Gastroesophageal sphincter (tissue), 4 donors: Measurements from ENCODE around the gene TSHZ2. TPM values are rescaled to one million over a fixed set of nuclear protein-coding genes. Genes with fewer than 3 reads are reported as not detected.

Experiments used
- ATAC-seq: fragments of 150-250 bp; one replicate; pipeline ENCODE4 v1.9.1; 2016; ENCODE audit warnings: mild to moderate bottlenecking, moderate library complexity
- H3K27ac ChIP-seq, 4 donors: fragments of 200-600 bp; sonication (generic) in 3 of 4; 1 replicate in 3 of 4; 2 replicates in 1 of 4; pipeline ENCODE4 v1.5.1; 2016 to 2019
- H3K27me3 ChIP-seq: fragments of 200-600 bp; sonication (generic); one replicate; pipeline ENCODE4 v1.5.1; 2019
- H3K36me3 ChIP-seq, 2 donors: fragments of 200-600 bp; sonication (generic); one replicate each; pipeline ENCODE4 v1.5.1; 2019; ENCODE audit warnings: control low read depth in 1 of 2
- H3K4me1 ChIP-seq, 3 donors: fragments of 200-600 bp; sonication (generic); 1 replicate in 2 of 3; 2 replicates in 1 of 3; pipeline ENCODE4 v1.5.1; 2016 to 2019; ENCODE audit warnings: control low read depth in 2 of 3
- H3K4me3 ChIP-seq, 2 donors: fragments of 200-600 bp; sonication (generic); one replicate each; pipeline ENCODE4 v1.5.1; 2019; ENCODE audit warnings: mild to moderate bottlenecking in 1 of 2, moderate library complexity in 1 of 2
- H3K9me3 ChIP-seq, 3 donors: fragments of 200-600 bp; sonication (generic); one replicate each; pipeline ENCODE4 v1.5.1; 2017 to 2019; ENCODE audit warnings: control low read depth in 2 of 3
- EP300 ChIP-seq: sonication (generic); formaldehyde crosslinking; IDR thresholded peaks from one replicate; pipeline ENCODE4 v1.6.1; 2017; ENCODE audit warnings: antibody characterized with exemption, mild to moderate bottlenecking
- POLR2A ChIP-seq, 2 donors: fragments of 450-650 bp; IDR thresholded peaks; one replicate each; pipeline ENCODE4 v1.6.1; 2017; ENCODE audit warnings: antibody characterized with exemption in 2 of 2, mild to moderate bottlenecking in 2 of 2, moderate library complexity in 1 of 2
- POLR2AphosphoS5 ChIP-seq: sonication (generic); formaldehyde crosslinking; IDR thresholded peaks from one replicate; pipeline ENCODE4 v1.6.1; 2017; ENCODE audit warnings: antibody characterized with exemption
- WGBS, 2 donors: methylation state at CpG; one replicate each; pipeline ENCODE4 v1.1.5; 2018; ENCODE audit warnings: low coverage in 1 of 2; 5-methylcytosine and 5-hydroxymethylcytosine counted together
- total RNA-seq, 4 donors: library from RNA; depleted of rRNA; stranded (reverse); fragments of >200 nt; gene quantifications; one replicate each; pipeline ENCODE4 v1.1.0, GENCODE V29; 2016
- TF ChIP-seq, protein P1 (sequence below), 4 experiments: fragments of 200-600 bp in 2 of 4; fragments of 450-650 bp in 2 of 4; sonication (generic) in 1 of 4; IDR thresholded peaks; one replicate each; pipeline ENCODE4 v1.5.1; 2017 to 2019; ENCODE audit warnings: antibody characterized with exemption in 4 of 4, mild to moderate bottlenecking in 2 of 4, moderate library complexity in 2 of 4

Gene TSHZ2
- total RNA-seq, 4 donors from 2014 or later, result 9.9 to 21.3 (median 12.2) TPM

DNA sequence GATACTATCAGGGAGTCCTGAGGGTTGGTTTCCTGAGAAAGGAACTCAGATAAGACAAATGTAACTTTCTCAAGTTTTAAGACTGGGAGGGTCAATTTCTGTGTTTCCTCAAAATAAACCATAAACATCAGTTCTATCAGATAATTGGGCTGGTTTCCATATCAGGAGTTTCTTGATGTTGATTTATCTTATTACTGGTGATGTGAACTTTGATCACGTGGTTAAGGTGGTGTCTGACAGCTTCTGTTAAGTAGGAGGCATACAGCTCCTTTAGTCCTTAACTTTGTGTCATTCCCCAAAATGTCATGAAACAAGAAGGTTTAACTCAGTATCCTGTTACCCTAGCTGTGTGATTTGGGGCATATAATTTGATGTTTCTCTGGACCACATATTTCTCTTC is 476.3 kb downstream of the TSHZ2 start:
- no peak overlapping the region for H3K27ac ChIP-seq
- H3K9me3 ChIP-seq, result peaks cover 0 to 29% (median 0%) of the 10 kb centered on the region in 3 donors
- no peak for ATAC-seq
- no peaks in the 10 kb centered on the region for H3K27me3 ChIP-seq
- H3K4me3 ChIP-seq, result no peak overlapping the region
- no peaks in the 10 kb centered on the region for H3K4me1 ChIP-seq
- no peaks in the 10 kb centered on the region for H3K36me3 ChIP-seq
- no peak for TF ChIP-seq POLR2AphosphoS5
- TF ChIP-seq, protein P1, sequence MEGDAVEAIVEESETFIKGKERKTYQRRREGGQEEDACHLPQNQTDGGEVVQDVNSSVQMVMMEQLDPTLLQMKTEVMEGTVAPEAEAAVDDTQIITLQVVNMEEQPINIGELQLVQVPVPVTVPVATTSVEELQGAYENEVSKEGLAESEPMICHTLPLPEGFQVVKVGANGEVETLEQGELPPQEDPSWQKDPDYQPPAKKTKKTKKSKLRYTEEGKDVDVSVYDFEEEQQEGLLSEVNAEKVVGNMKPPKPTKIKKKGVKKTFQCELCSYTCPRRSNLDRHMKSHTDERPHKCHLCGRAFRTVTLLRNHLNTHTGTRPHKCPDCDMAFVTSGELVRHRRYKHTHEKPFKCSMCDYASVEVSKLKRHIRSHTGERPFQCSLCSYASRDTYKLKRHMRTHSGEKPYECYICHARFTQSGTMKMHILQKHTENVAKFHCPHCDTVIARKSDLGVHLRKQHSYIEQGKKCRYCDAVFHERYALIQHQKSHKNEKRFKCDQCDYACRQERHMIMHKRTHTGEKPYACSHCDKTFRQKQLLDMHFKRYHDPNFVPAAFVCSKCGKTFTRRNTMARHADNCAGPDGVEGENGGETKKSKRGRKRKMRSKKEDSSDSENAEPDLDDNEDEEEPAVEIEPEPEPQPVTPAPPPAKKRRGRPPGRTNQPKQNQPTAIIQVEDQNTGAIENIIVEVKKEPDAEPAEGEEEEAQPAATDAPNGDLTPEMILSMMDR (IDR thresholded peaks at IDR 0.05), result no peak
- TF ChIP-seq POLR2A (IDR thresholded peaks at IDR 0.05), result no peak
- TF ChIP-seq EP300, result no peak
- 88 to 100% methylated on average over 1 of the region's 1 CpG for WGBS, 2 donors

DNA sequence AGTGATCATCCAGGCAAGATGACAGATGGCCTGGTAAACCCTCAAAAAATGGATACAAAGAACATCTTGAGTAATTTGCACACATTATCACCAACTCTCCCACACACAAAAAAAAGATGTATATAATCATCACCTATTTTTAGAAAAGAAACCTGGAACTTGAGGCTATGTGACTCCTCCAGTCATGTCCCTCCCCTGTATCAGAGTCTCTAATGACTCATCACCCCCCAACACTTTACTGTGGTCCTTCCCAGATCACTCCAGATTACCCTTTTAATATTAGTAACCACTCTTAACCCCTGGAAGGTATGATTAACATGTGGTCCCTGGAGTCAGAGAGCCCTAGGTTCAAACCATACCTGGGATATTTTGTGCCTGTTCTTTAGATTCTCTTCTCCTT is 476.7 kb downstream of the TSHZ2 start:
- peaks cover 0 to 29% (median 0%) of the 10 kb centered on the region in 3 donors for H3K9me3 ChIP-seq
- no peaks in the 10 kb centered on the region for H3K27me3 ChIP-seq
- no peak for ATAC-seq
- no peaks in the 10 kb centered on the region for H3K4me1 ChIP-seq
- no peaks in the 10 kb centered on the region for H3K36me3 ChIP-seq
- TF ChIP-seq POLR2AphosphoS5 (no peak), POLR2A (IDR thresholded peaks at IDR 0.05) (no peak), EP300 (no peak)
- TF ChIP-seq, protein P1 (IDR thresholded peaks at IDR 0.05), result no peak
- H3K27ac ChIP-seq, result no peak overlapping the region
- no peak overlapping the region for H3K4me3 ChIP-seq

DNA sequence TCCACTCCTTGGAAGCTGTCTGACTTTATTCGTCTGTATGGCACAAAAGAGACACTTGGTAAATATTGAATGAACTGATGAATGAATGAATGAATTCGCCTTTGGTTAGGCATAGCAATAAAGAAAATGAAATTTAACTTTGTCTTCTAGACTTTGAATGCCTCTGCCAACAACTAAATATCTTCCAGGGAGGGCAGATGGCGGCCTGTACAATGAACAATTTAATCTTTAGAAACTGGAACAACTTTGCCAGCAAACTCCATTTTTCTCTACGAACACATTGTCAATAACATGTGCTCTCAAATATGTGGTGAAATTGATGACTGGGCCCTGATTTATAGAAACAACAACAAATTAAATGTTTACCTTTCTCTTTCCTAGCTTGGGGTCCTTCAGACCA is 480.9 kb downstream of the TSHZ2 start:
- ATAC-seq, result no peak
- Histone ChIP-seq H3K27me3 (no peaks in the 10 kb centered on the region), H3K4me3 (no peak overlapping the region), H3K27ac (no peak overlapping the region), H3K4me1 (no peaks in the 10 kb centered on the region), H3K9me3 (peaks cover 0 to 38% (median 0%) of the 10 kb centered on the region in 3 donors), H3K36me3 (no peaks in the 10 kb centered on the region)
- 89 to 93% methylated on average over 3 to 4 of the region's 4 CpGs for WGBS, 2 donors
- TF ChIP-seq POLR2AphosphoS5 (no peak), EP300 (no peak), POLR2A (IDR thresholded peaks at IDR 0.05) (no peak)
- TF ChIP-seq, protein P1 (IDR thresholded peaks at IDR 0.05), result no peak

- Histone ChIP-seq H3K27me3 (no peaks in the 10 kb centered on the region), H3K4me3 (no peak overlapping the region), H3K36me3 (no peaks in the 10 kb centered on the region), H3K9me3 (peaks cover 0 to 26% (median 0%) of the 10 kb centered on the region in 3 donors), H3K4me1 (no peaks in the 10 kb centered on the region), H3K27ac (no peak overlapping the region)
- ATAC-seq, result no peak
- TF ChIP-seq, protein P1 (IDR thresholded peaks at IDR 0.05), result no peak
- TF ChIP-seq EP300 (no peak), POLR2AphosphoS5 (no peak), POLR2A (IDR thresholded peaks at IDR 0.05) (no peak)
- 90 to 96% methylated on average over 2 to 6 of the region's 6 CpGs for WGBS, 2 donors
Observed at GRCh38 chr20:53454675-53455276, 482.6 kb downstream of the TSHZ2 start.
